Measurements from ENCODE around the gene SORCS2. TPM values are rescaled to one million over a fixed set of nuclear protein-coding genes. Genes with fewer than 3 reads are reported as not detected.

Gene SORCS2
- polyA plus RNA-seq, 1 donor from 2014 or later = 1.0 TPM

DNA sequence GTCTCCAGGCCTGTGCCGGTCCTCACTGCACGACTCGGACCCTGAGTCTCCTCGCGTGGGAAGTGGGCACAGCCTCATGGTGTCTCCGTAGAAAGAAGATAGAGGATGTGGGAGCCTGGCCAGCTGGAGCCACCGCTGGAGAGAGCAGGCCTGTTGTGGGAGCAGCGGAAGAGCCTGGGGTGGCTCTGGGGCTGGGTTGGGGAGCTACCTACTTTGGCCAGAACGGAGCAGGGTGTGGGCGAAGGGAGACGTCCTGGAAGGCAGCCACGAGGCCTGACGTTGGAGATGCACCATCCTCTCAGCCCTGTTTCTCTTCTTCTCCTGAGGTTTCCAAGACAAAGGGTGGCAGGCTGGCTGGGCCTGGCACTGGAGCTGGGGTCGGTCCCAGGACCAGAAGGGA lies 93.8 kb downstream of the SORCS2 start:
- Histone ChIP-seq H3F3A (ENCODE audit: insufficient read depth, low read length, poor library complexity, severe bottlenecking) (no peaks in the 10 kb centered on the region), H2AFZ (ENCODE audit: low read depth, low read length) (no peak overlapping the region), H3K27ac (ENCODE audit: low read length) (no peak overlapping the region), H3K9me2 (ENCODE audit: insufficient read depth, low read length) (no peaks in the 10 kb centered on the region), H3K27me3 (ENCODE audit: insufficient read depth, low read depth, low read length) (no peaks in the 10 kb centered on the region), H3K9ac (ENCODE audit: low read length) (no peak overlapping the region), H3K36me3 (ENCODE audit: insufficient read depth, low read length) (no peaks in the 10 kb centered on the region), H3K9me3 (ENCODE audit: low read length) (no peaks in the 10 kb centered on the region), H3K4me3 (ENCODE audit: low read length) (no peak overlapping the region), H3K4me2 (ENCODE audit: low read length) (no peak overlapping the region), H4K20me1 (ENCODE audit: insufficient read depth) (no peaks in the 10 kb centered on the region), H3K79me2 (replicated peaks; ENCODE audit: insufficient read depth, low read length) (no peaks in the 10 kb centered on the region)
- TF ChIP-seq, protein P1, sequence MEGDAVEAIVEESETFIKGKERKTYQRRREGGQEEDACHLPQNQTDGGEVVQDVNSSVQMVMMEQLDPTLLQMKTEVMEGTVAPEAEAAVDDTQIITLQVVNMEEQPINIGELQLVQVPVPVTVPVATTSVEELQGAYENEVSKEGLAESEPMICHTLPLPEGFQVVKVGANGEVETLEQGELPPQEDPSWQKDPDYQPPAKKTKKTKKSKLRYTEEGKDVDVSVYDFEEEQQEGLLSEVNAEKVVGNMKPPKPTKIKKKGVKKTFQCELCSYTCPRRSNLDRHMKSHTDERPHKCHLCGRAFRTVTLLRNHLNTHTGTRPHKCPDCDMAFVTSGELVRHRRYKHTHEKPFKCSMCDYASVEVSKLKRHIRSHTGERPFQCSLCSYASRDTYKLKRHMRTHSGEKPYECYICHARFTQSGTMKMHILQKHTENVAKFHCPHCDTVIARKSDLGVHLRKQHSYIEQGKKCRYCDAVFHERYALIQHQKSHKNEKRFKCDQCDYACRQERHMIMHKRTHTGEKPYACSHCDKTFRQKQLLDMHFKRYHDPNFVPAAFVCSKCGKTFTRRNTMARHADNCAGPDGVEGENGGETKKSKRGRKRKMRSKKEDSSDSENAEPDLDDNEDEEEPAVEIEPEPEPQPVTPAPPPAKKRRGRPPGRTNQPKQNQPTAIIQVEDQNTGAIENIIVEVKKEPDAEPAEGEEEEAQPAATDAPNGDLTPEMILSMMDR (IDR thresholded peaks at IDR 0.05; ENCODE audit: poor library complexity, severe bottlenecking) = no peak
- TF ChIP-seq EZH2 (IDR thresholded peaks at IDR 0.05; ENCODE audit: borderline replicate concordance, insufficient read depth, low read length, poor library complexity, severe bottlenecking) = no peak
- no peak for TF ChIP-seq RAD21 (conservative IDR thresholded peaks at IDR 0.05)
- TF ChIP-seq MXI1 (conservative IDR thresholded peaks at IDR 0.05; ENCODE audit: poor library complexity, severe bottlenecking) = no peak
- no peak for TF ChIP-seq EP300 (conservative IDR thresholded peaks at IDR 0.05; ENCODE audit: poor library complexity, severe bottlenecking)

DNA sequence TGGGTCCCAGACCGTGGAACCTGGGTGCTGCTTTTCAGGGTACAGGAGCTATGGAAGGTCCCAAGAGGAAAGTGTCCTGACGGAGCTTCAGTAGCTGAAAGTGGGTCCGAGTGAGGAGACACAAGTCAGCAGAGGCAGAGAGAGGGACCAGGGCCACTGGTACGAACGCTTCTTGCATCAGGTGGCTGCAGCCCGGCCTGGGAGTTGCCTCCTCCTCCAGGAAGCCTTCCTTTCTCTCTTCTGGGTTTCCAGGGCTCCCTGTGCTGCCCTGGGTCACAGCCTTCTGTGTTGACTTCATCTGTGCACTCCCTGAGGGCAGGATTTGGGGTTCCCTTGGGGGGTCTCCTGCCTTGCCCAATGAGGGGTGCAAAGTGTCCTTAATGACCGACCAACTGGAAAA lies 94.5 kb downstream of the SORCS2 start:
- H3K4me2 ChIP-seq (ENCODE audit: low read length) = no peak overlapping the region
- no peaks in the 10 kb centered on the region for H3K27me3 ChIP-seq (ENCODE audit: insufficient read depth, low read depth, low read length)
- TF ChIP-seq TAF1 (IDR thresholded peaks at IDR 0.05; ENCODE audit: low read depth) (no peak), EZH2 (IDR thresholded peaks at IDR 0.05; ENCODE audit: borderline replicate concordance, insufficient read depth, low read length, poor library complexity, severe bottlenecking) (no peak), SMC3 (conservative IDR thresholded peaks at IDR 0.05; ENCODE audit: poor library complexity) (no peak), POLR2AphosphoS5 (IDR thresholded peaks at IDR 0.05) (no peak), MXI1 (conservative IDR thresholded peaks at IDR 0.05; ENCODE audit: poor library complexity, severe bottlenecking) (no peak), EP300 (conservative IDR thresholded peaks at IDR 0.05; ENCODE audit: poor library complexity, severe bottlenecking) (no peak), RAD21 (conservative IDR thresholded peaks at IDR 0.05) (no peak)
- TF ChIP-seq, protein P1 (IDR thresholded peaks at IDR 0.05; ENCODE audit: poor library complexity, severe bottlenecking) = no peak
- TF ChIP-seq, protein P2, sequence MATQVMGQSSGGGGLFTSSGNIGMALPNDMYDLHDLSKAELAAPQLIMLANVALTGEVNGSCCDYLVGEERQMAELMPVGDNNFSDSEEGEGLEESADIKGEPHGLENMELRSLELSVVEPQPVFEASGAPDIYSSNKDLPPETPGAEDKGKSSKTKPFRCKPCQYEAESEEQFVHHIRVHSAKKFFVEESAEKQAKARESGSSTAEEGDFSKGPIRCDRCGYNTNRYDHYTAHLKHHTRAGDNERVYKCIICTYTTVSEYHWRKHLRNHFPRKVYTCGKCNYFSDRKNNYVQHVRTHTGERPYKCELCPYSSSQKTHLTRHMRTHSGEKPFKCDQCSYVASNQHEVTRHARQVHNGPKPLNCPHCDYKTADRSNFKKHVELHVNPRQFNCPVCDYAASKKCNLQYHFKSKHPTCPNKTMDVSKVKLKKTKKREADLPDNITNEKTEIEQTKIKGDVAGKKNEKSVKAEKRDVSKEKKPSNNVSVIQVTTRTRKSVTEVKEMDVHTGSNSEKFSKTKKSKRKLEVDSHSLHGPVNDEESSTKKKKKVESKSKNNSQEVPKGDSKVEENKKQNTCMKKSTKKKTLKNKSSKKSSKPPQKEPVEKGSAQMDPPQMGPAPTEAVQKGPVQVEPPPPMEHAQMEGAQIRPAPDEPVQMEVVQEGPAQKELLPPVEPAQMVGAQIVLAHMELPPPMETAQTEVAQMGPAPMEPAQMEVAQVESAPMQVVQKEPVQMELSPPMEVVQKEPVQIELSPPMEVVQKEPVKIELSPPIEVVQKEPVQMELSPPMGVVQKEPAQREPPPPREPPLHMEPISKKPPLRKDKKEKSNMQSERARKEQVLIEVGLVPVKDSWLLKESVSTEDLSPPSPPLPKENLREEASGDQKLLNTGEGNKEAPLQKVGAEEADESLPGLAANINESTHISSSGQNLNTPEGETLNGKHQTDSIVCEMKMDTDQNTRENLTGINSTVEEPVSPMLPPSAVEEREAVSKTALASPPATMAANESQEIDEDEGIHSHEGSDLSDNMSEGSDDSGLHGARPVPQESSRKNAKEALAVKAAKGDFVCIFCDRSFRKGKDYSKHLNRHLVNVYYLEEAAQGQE (IDR thresholded peaks at IDR 0.05; ENCODE audit: borderline replicate concordance) = no peak
- no peaks in the 10 kb centered on the region for H3K79me2 ChIP-seq (replicated peaks; ENCODE audit: insufficient read depth, low read length)
- no peaks in the 10 kb centered on the region for H3K36me3 ChIP-seq (ENCODE audit: insufficient read depth, low read length)
- H3K4me3 ChIP-seq (ENCODE audit: low read length) = no peak overlapping the region
- H3K9me2 ChIP-seq (ENCODE audit: insufficient read depth, low read length) = no peaks in the 10 kb centered on the region
- no peaks in the 10 kb centered on the region for H3F3A ChIP-seq (ENCODE audit: insufficient read depth, low read length, poor library complexity, severe bottlenecking)
- H3K9me3 ChIP-seq (ENCODE audit: low read length) = no peaks in the 10 kb centered on the region
- H2AFZ ChIP-seq (ENCODE audit: low read depth, low read length) = no peak overlapping the region
- no peaks in the 10 kb centered on the region for H4K20me1 ChIP-seq (ENCODE audit: insufficient read depth)
- H3K9ac ChIP-seq (ENCODE audit: low read length) = no peak overlapping the region
- no peak overlapping the region for H3K27ac ChIP-seq (ENCODE audit: low read length)

Measured in neural cell (in vitro differentiated cells).